Heart right ventricle (tissue), 16 donors: Measurements from ENCODE around the gene FAM222B. TPM values are rescaled to one million over a fixed set of nuclear protein-coding genes. Genes with fewer than 3 reads are reported as not detected.
"Not testable (repeated sequence)": the region's sequence is repeated elsewhere in the genome, so short reads cannot be mapped to it uniquely, and the experiment has no call there.

Source experiments
- ATAC-seq, 8 donors: fragments of 200-7000 bp; cut with Tn5 transposase; one replicate each; pipeline ENCODE4 v1.9.1; 2020; ENCODE audit warnings: mild to moderate bottlenecking in 8 of 8, moderate library complexity in 8 of 8, moderate number of reproducible peaks in 1 of 8
- DNase-seq, 2 donors: peaks; one replicate each; pipeline ENCODE4 v3.0.0-alpha.2; 2020
- H3K27ac ChIP-seq, 10 donors: fragments of 200-600 bp; sonication (generic) in 2 of 10; one replicate each; pipeline versions ENCODE4 v1.5.0 to v1.8.0; 2020 to 2022; ENCODE audit warnings: mild to moderate bottlenecking in 3 of 10
- H3K27me3 ChIP-seq, 7 donors: fragments of 200-600 bp; one replicate each; pipeline ENCODE4 v1.8.0; 2021 to 2022; ENCODE audit warnings: mild to moderate bottlenecking in 2 of 7
- H3K36me3 ChIP-seq, 9 donors: fragments of 200-600 bp; sonication (generic) in 1 of 9; one replicate each; pipeline versions ENCODE4 v1.5.0 to v1.8.0; 2020 to 2022; ENCODE audit warnings: mild to moderate bottlenecking in 2 of 9
- H3K4me1 ChIP-seq, 9 donors: fragments of 200-600 bp; sonication (generic) in 1 of 9; one replicate each; pipeline versions ENCODE4 v1.5.0 to v1.8.0; 2020 to 2022; ENCODE audit warnings: mild to moderate bottlenecking in 4 of 9
- H3K4me3 ChIP-seq, 10 donors: fragments of 200-600 bp; sonication (generic) in 2 of 10; one replicate each; pipeline versions ENCODE4 v1.5.0 to v1.8.0; 2020 to 2022; ENCODE audit warnings: mild to moderate bottlenecking in 7 of 10, moderate library complexity in 2 of 10
- H3K9me3 ChIP-seq, 11 donors: fragments of 200-600 bp in 10 of 11; sonication (generic) in 2 of 11; one replicate each; pipeline versions ENCODE4 v1.5.0 to v1.8.0; 2013 to 2022; ENCODE audit warnings: mild to moderate bottlenecking in 2 of 11, control low read depth in 1 of 11, moderate library complexity in 1 of 11
- CTCF ChIP-seq, 9 donors: fragments of 200-600 bp; sonication (generic) in 2 of 9; IDR thresholded peaks; one replicate each; pipeline versions ENCODE4 v1.5.0 to v1.8.0; 2021 to 2022; ENCODE audit warnings: antibody characterized with exemption in 9 of 9, mild to moderate bottlenecking in 5 of 9, moderate library complexity in 1 of 9
- WGBS, 2 donors: extraction: QIAGEN DNeasy Blood & Tissue Kit; methylation state at CpG; one replicate each; pipeline ENCODE4 v1.1.7; 2013; ENCODE audit warnings: inconsistent platforms in 1 of 2; 5-methylcytosine and 5-hydroxymethylcytosine counted together
- intact Hi-C, 10 donors: fragments of 100-400 bp; cut with DNase I; formaldehyde crosslinking; loops; one replicate each; pipeline versions ENCODE4 v1.11.1 to v1.14.2; 2022
- polyA plus RNA-seq, 2 donors: library from polyadenylated mRNA; stranded (reverse); fragments of 200-250 nt; gene quantifications; one replicate each; pipeline ENCODE4 v1.2.3, GENCODE V29; 2013
- total RNA-seq, 10 donors: library from RNA; stranded (reverse); fragmentation: NEBNext Ultra II Directional in 3 of 10; extraction: Animal tissue kit (Norgen Biotek cat#: 25700) in 3 of 10; gene quantifications; one replicate each; pipeline versions ENCODE4 v1.2.1 to v1.2.4, GENCODE V29; 2021 to 2023
- donor health status: Arrhythmogenic right ventricular cardiomyopathy.
- donor health status: ischemic (EF 13 %, LVEDD 7.1; RV severe dilation, severe dysfunction).
- donor health status: healthy with polysubstance abuse.
- donor health status: DM: no; HTN: yes; CAD: no.
- donor health status: DM: no; HTN: no; CAD: no.
- donor health status: ischemic (EF 25% LVEDD 6.9; RV normal size, moderate dysfunction).
- donor health status: ischemic (EF 25% LVEDD 5.7; RV mildly dilated, moderate dysfunction).
- donor health status: healthy.
- donor health status: DM: yes; HTN: yes; CAD: no.
- donor health status: Ischemic cardiomyopathy.
- donor health status: ischemic (EF 35%, LVEDD 5.7; RV mildly dilated, moderate dysfunction).
- donor health status: nonischemic (EF 11% LVEDD 7.7; RV severe dilation, severe dysfunction).
- donor health status: DM: yes; HTN: yes; CAD: no.
- donor health status: PGD.
- donor health status: ischemic (EF 29% LVEDD 5.4; RV normal size, mild dysfunction).
- donor health status: nonischemic (EF 23%, LVEDD 6.1; RV moderate dilation, normal function).

The FAM222B gene
- total and polyA plus RNA-seq, 12 donors: 8.7 to 19.4 (median 15.3) TPM

- WGBS, 2 donors: 72 to 73% methylated on average over 2 of the region's 2 CpGs
Measured at GRCh38 chr17:28792877-28793661, 49.5 kb downstream of the FAM222B start.

GRCh38 chr17:28788100-28788499, 54.5 kb downstream of the FAM222B start:
- Histone ChIP-seq H3K36me3 (peaks cover 0 to 6% (median 0%) of the 10 kb centered on the region in 9 donors), H3K4me3 (no peak overlapping the region), H3K27ac (no peak overlapping the region), H3K27me3 (no peaks in the 10 kb centered on the region), H3K9me3 (no peaks in the 10 kb centered on the region), H3K4me1 (peaks cover 0 to 5% (median 0%) of the 10 kb centered on the region in 9 donors)
- DNase-seq: no peak
- ATAC-seq: no peak
- WGBS, 2 donors: 93 to 98% methylated on average over 4 of the region's 4 CpGs
- intact Hi-C loops: no loop called here
- no peak for TF ChIP-seq CTCF (IDR thresholded peaks at IDR 0.05)

More at GRCh38 chr17:28792877-28793661, 49.5 kb downstream of the FAM222B start:
- ATAC-seq (no peak), DNase-seq (no peak)
- H3K9me3 ChIP-seq: no peaks in the 10 kb centered on the region
- peaks cover 0 to 10% (median 0%) of the 10 kb centered on the region in 9 donors for H3K36me3 ChIP-seq
- H3K27me3 ChIP-seq: no peaks in the 10 kb centered on the region
- H3K4me3 ChIP-seq: no peak overlapping the region
- intact Hi-C loops: no loop called here
- H3K4me1 ChIP-seq: peaks cover 0 to 21% (median 0%) of the 10 kb centered on the region in 9 donors
- no peak for TF ChIP-seq CTCF (IDR thresholded peaks at IDR 0.05)
- H3K27ac ChIP-seq: no peak overlapping the region

GRCh38 chr17:28783161-28783560, 59.4 kb downstream of the FAM222B start:
- intact Hi-C loops: no loop called here
- no peak for ATAC-seq

GRCh38 chr17:28779601-28780000, 63.0 kb downstream of the FAM222B start:
- DNase-seq, H3K4me3 ChIP-seq, H3K9me3 ChIP-seq, ATAC-seq, intact Hi-C loops, H3K27ac ChIP-seq, H3K27me3 ChIP-seq: not testable (repeated sequence)
- H3K4me1 ChIP-seq: peaks cover 0 to 19% (median 13%) of the 10 kb centered on the region in 9 donors
- WGBS, 2 donors: 96 to 99% methylated on average over 13 of the region's 13 CpGs
- peaks cover 0 to 20% (median 0%) of the 10 kb centered on the region in 9 donors for H3K36me3 ChIP-seq

More at GRCh38 chr17:28783161-28783560, 59.4 kb downstream of the FAM222B start:
- peaks cover 0 to 3% (median 0%) of the 10 kb centered on the region in 9 donors for H3K4me1 ChIP-seq
- no peak overlapping the region for H3K27ac ChIP-seq
- H3K4me3 ChIP-seq: no peak overlapping the region
- no peak for DNase-seq
- 88 to 89% methylated on average over 3 of the region's 3 CpGs for WGBS, 2 donors
- no peak for TF ChIP-seq CTCF (IDR thresholded peaks at IDR 0.05)
- no peaks in the 10 kb centered on the region for H3K27me3 ChIP-seq
- H3K36me3 ChIP-seq: peaks cover 0 to 21% (median 0%) of the 10 kb centered on the region in 9 donors
- H3K9me3 ChIP-seq: no peaks in the 10 kb centered on the region

- intact Hi-C loops: no loop called here
- H3K9me3 ChIP-seq: no peaks in the 10 kb centered on the region
- H3K27ac ChIP-seq: peak overlapping the region in 2 of 10 donors; percentile 23 to 49
- no peaks in the 10 kb centered on the region for H3K27me3 ChIP-seq
- peaks cover 0 to 20% (median 0%) of the 10 kb centered on the region in 9 donors for H3K36me3 ChIP-seq
- TF ChIP-seq CTCF (IDR thresholded peaks at IDR 0.05): no peak
- ATAC-seq (peak in 4 of 8 donors; percentile 44 to 63 (median 54)), DNase-seq (no peak)
- 4 to 18% methylated on average over 1 of the region's 1 CpG for WGBS, 2 donors
- peaks cover 0 to 19% (median 13%) of the 10 kb centered on the region in 9 donors for H3K4me1 ChIP-seq
- no peak overlapping the region for H3K4me3 ChIP-seq
Measured at GRCh38 chr17:28777178-28777577, 65.4 kb downstream of the FAM222B start.
